NCI-H82 treated with DMSO at 0.1 percent for 48 hours (cell line): Measurements from ENCODE around the gene BMP3.
"Not testable (repeated sequence)": the region's sequence is repeated elsewhere in the genome, so short reads cannot be mapped to it uniquely, and the experiment has no call there.

Experiments used
- DNase-seq: peaks from one replicate; lab custom pipeline; 2025; ENCODE audit not compliant: unreplicated experiment; lab: John Stamatoyannopoulos, UW

Gene BMP3, protein sequence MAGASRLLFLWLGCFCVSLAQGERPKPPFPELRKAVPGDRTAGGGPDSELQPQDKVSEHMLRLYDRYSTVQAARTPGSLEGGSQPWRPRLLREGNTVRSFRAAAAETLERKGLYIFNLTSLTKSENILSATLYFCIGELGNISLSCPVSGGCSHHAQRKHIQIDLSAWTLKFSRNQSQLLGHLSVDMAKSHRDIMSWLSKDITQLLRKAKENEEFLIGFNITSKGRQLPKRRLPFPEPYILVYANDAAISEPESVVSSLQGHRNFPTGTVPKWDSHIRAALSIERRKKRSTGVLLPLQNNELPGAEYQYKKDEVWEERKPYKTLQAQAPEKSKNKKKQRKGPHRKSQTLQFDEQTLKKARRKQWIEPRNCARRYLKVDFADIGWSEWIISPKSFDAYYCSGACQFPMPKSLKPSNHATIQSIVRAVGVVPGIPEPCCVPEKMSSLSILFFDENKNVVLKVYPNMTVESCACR

DNA sequence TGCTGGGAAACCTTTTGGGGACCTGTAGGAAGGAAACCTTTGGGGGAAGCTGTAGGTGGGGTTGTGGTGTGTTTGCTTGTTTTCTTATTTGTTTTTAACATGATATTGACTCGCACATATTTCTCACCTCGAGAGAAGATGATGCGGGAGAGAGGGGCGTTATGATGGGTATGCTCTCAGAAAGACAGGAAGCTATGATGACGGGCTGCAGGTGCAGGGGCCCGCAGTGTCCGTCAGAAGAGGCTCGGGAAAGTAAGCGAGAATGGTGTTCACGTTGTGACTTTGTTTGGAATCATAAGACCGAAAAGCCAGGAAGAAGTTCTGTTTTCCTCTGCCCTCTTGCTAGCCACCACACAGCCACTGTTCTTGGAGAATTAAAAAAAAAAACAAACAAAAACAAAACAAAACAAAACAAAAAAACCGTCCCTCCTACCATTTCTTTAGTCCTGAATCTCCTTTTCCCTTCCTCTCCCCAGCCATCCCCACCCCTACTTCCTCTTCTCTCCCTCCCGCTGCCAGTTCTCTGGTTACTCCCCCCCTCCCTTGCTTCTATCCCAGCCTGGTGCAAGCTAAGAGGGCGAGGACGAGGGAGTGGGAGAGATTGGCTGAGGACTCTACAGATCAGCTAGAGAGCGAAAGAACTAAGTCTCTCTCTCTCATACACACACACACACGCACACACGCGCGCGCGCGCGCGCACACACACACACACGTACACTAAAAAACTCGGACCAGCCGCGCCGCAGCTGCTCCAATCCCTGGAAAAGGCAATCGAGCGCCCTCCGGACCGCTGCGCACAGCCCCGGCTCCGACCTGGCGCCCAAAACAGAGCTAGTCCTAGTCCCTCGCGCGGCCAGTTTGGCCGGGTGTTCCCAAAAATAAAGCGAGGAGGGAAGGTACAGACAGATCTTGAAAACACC, at the start of gene BMP3:
TSS of gene BMP3 (plus strand) at position 648 of the 920 bp plus-strand sequence. CDS start 577 bp downstream, outside the sequence.
- DNase-seq = peak; percentile 7

DNA sequence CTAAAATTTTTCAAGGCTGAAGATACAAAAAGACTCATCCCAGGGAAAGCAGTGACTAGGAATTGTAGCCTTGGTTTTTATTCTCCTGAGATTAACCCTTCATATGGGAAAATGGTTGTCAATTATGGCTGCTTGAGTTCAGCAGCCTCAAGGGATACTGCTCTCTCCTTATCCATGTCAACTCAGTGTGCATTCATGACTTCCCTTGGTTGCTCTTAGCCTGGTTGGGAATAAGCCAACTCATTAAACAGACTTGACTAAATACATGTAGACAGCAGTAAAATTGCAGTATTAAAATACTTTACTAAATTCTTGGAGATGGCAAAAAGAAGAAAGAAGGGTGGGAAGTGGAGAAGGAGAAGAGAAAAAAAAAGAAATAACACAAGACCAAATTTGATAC, 44.5 kb upstream of the BMP3 start:
- no peak for DNase-seq

- DNase-seq = peak; percentile 59
Observed at GRCh38 chr4:80989921-80990544, 40.5 kb upstream of the BMP3 start.

GRCh38 chr4:80990851-80991250, 39.7 kb upstream of the BMP3 start:
- DNase-seq = no peak

GRCh38 chr4:80999943-81000342, 30.6 kb upstream of the BMP3 start:
- DNase-seq = no peak

DNA sequence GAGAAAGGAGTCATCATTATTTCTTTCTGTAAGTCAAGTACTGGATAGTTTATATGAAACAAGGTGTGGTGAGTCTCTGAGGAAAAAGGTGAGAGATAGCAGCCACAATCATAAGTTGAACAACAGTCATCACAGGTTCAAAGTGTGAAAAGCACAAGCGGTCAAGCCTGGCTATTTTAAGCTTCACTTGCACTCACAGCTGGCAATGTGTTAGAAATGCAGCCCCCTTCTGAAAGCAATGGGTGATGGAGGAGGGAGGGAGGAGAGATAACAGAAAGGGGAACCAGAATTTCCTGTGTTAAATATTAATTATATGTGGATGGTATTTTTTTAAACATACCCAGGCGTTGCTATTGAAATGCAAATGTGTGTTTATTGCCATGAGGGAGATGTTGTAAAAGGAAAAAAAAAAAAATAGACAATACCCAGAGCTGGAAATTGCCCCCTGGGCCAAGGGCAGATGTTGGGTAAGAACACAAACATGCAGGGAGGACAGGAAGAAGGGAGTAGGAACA, 26.9 kb upstream of the BMP3 start:
- no peak for DNase-seq

DNA sequence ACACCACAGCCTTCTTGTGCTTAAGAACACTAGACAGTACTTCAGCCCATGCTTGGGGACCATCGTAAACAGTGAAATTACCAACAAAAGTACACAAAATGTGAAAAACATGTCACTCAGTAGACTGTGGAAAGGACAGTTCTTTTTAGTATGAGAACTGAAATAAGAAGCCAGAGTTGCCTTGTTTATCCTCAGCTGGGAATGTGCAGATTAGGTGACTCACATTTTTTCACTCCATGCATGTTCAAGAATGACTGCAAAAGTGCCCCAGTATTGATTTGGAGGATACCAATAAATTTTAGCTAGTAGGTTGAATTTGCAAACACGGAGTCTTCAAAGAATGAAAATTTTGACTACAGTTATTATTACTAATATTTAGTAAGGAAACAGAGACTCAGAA, 23.1 kb upstream of the BMP3 start:
- DNase-seq = no peak

DNA sequence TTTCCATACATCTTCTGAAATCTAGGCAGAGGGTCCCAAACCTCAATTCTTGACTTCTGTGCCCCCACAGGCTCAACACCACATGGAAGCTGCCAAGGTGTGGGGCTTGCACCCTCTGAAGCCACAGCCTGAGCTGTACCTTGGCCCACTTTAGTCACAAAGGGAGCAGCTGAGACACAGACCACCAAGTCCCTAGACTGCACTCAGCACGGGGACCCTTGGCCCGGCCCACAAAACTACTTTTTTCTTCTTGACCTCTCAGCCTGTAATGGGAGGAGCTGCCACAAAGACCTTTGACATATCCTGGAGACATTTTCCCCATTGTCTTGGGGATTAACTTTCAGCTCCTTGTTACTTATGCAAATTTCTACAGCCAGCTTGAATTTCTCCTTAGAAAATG, 13.9 kb upstream of the BMP3 start:
- not testable (repeated sequence) for DNase-seq

DNA sequence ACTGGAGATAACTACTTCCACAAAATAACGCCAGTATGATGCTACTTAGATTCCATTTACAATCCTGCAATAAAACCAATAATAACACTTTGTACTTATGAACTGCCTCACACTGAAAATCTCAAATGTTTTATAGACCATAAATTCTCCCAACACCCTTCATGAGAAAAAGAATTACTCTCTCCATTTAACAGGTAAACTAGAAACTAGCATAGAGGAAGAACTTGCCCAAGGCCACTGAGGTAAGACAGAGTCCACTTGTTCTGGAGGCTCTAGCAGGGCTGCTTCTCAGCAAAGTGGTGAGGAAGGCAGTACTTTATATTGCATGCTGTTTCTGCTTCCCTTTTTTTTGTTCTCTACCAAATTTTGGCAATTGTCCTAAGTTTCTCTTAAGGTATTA, 11.5 kb upstream of the BMP3 start:
- no peak for DNase-seq

- DNase-seq = no peak
Observed at GRCh38 chr4:81021142-81021944, 9.2 kb upstream of the BMP3 start.

- DNase-seq = no peak
Observed at GRCh38 chr4:81021981-81022380, 8.5 kb upstream of the BMP3 start.

DNA sequence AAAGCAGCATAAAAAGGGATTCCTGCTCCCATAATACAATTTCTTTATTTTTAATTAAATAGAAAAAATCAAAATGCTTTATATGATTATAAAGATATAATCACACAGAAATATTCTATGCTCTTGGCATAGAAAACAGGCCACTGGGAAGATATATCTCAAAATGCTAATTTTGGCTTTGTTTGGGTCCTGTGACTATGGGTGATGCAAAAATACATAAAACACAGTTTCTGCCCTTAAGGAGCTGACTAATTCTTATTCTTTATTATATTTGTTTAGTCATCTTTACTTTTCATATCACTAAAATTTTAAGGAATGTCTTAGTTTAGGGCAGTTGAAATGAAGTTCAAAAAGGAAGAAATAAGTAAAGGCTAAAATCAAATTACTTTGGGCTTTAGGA, 7.0 kb upstream of the BMP3 start:
- DNase-seq = no peak

DNA sequence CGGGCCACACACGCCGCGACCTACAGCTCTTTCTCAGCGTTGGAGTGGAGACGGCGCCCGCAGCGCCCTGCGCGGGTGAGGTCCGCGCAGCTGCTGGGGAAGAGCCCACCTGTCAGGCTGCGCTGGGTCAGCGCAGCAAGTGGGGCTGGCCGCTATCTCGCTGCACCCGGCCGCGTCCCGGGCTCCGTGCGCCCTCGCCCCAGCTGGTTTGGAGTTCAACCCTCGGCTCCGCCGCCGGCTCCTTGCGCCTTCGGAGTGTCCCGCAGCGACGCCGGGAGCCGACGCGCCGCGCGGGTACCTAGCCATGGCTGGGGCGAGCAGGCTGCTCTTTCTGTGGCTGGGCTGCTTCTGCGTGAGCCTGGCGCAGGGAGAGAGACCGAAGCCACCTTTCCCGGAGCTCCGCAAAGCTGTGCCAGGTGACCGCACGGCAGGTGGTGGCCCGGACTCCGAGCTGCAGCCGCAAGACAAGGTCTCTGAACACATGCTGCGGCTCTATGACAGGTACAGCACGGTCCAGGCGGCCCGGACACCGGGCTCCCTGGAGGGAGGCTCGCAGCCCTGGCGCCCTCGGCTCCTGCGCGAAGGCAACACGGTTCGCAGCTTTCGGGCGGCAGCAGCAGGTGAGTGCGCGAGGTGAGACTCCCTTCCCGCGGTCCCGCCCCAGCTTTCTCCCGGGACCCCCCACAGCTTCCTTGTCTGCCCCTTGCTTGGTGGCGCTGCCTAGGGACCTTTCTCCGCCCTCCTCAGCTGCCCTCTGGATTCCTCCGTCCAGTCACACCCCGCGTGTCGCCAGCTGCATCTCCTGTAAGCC, 678 bp downstream of the BMP3 start:
- no peak for DNase-seq

DNA sequence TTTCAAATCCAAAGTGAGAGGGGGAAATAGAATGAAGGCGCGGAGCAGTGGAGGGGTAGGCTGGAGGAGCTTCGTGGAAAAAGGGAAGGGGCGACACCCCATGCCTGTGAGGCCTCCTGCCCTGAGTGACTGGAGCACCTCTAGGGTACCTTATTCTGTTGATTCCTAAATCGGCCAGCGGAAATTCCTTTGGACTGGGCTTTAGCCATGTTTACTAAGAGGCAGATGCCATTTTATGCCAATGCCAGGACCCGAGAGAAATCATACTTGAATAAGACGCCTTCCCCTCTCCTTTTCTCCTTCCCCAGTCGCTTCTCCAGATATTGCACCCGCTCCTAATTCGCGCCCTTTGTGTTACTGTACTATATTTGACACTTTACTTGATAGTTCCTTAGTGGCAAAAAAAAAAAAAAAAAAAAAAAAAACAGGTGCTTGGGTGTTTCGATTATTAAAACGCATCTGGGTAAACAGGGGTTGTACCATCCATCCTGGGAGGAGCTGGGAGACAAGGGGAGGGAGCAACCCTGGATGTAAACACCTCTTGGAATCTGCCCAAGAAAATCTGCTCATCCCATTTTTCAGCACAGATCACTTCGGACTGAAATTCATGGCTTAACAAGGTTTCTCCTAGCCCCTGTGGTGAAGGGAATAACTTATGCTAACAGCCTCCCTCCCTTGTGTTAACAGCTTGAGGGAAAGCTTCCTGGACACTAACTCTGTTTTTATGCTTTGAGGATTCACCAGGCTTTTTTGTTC, 1.5 kb downstream of the BMP3 start:
- DNase-seq = no peak

DNA sequence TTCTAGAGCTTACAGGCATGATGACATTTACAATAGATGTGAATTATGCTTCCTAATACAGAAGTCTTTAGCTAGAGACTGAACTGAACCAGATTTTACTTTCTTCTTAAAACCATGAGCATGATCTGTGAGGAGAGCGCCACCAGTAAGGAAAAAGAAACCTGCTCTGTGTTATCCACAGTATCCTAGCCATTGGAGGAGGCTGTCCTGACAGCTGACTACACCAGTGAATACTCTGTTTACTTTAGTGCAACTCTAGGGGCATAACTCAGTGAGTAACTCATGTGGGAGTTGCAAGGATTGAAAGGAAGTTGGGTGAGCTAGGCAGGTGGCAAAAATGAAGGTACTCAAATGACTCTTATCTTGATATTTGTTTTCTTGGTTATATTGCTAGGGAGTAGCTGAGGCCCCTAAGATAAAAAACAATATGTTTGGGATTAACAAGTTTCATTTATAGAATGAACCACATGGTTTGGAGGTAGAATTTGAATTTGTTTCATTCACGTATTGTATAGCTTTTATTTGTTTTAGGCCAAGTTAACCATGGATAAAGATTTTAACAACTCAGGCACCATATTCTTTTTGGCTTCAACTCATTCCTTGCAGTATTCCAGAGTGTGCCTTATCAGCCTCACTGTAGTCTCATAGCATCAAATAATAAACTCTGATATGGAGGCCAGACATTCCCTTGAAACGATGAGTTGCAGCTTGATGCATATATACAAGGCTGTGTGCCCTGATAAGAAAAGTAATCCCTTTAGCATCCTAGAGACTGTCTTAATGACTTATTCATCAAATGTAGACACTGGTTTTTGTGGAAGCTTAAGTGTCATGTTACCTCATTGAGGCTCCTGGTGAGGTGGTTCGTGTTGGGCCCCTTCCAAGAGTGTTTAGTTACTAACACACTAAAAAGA, 2.5 kb downstream of the BMP3 start:
- DNase-seq = peak; percentile 44

DNA sequence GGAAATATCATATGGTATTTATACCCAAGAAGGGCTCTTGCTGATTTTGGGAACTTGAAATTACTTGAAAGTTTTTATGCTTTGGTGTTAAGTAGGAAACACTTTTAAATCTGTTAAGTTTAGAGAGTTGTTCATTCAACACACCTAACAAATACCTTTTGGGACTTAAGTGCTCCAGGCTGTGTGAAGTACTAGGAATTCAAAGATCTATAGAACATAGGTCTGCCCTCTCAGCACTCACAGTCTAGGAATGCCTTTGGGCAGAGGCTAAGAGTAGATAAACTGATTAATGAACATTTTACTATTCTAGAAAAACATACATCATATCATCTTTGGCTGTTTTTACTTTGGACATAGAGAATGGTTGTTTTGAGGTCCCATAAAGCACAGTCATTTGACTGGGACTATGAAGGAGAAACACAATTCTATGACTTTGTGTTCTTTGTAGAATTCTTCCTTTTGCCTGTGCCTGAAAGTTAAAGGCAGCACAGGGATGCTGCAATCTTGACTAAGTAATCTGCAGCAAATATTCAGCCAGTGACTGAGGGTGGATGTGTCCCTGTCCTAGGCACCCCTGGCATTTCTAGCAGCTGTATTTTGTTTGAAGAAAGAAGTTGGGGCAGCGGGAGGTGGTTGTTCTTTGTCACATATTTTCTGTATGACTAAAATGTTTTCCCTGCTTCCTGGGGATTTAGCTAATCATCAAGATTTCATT, 8.3 kb downstream of the BMP3 start:
- no peak for DNase-seq

DNA sequence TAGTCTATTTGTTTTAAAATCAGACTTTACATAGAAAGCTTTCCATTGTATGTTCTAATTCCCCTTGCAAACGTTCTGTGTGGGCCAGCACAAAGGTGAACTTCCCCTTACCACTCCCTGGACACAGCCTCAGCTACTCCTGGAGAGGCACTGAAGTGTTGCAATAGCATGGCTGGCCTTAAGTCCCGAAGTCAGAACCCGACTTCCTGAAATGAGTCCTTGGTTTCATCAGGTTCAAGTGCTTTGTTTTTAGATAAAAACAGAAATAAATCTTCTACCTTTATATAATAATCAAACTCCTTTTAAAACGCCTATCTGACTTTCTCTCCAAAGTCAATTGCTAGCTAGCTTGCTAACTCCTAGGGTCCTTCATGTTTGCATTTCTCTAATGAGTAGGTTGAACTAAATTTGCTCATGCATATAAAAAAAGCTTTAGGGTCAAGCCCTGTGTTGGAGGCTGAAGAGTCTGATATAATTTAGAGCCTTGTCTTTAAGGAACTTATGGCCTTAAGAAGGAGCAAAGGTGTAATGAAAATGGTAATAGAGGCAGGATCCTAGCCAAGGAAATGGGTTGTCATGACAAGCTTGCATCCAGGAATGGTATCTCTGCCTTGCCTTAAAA, 9.0 kb downstream of the BMP3 start:
- DNase-seq = no peak
